A673 (cell line): ENCODE data around the gene SERTAD2. TPM values are rescaled to one million over a fixed set of nuclear protein-coding genes. Genes with fewer than 3 reads are reported as not detected.

Source experiments
- BruUV-seq: library from RNA; stranded (reverse); fragments of 400-500 nt; replicated peaks from 2 replicates; lab custom pipeline; 2021; lab: Mats Ljungman, UMichigan
- CTCF ChIA-PET: fragments of 300-600 bp; sonication (Branson Sonifier 250); formaldehyde crosslinking; loops from one replicate; lab custom pipeline; 2022; ENCODE audit warnings: antibody characterized with exemption; lab: Charles Lee
- POLR2A ChIA-PET: fragments of 300-600 bp; sonication (Branson Sonifier 250); formaldehyde crosslinking; loops from one replicate; lab custom pipeline; 2022; ENCODE audit warnings: antibody characterized with exemption; ENCODE audit not compliant: low non-redundant PET; lab: Charles Lee
- DNase-seq: peaks from one replicate; pipeline ENCODE4 v3.0.0-alpha.2; 2015; ENCODE audit warnings: low spot score
- H3K27ac ChIP-seq: fragments of 200-600 bp; sonication (generic); 2 replicates; pipeline ENCODE4 v1.5.1; 2016; ENCODE audit warnings: mixed run types, low read depth, mild to moderate bottlenecking, mixed read lengths, antibody characterized with exemption, low read length; ENCODE audit not compliant: poor library complexity, severe bottlenecking
- H3K27me3 ChIP-seq: fragments of 200-600 bp; sonication (generic); replicated peaks from 2 replicates; pipeline ENCODE4 v1.6.1; 2017; ENCODE audit warnings: mixed run types, low read depth, mild to moderate bottlenecking, mixed read lengths, antibody characterized with exemption, low read length; ENCODE audit not compliant: insufficient read depth, poor library complexity
- H3K36me3 ChIP-seq: fragments of 200-600 bp; sonication (generic); 2 replicates; pipeline ENCODE4 v1.6.1; 2016; ENCODE audit warnings: mixed run types, mild to moderate bottlenecking, mixed read lengths, antibody characterized with exemption, low read length; ENCODE audit not compliant: insufficient read depth, poor library complexity, severe bottlenecking
- H3K4me1 ChIP-seq: fragments of 200-600 bp; sonication (generic); 2 replicates; pipeline ENCODE4 v1.6.1; 2017; ENCODE audit warnings: mixed run types, mild to moderate bottlenecking, mixed read lengths, antibody characterized with exemption, low read length; ENCODE audit not compliant: insufficient read depth, poor library complexity, severe bottlenecking
- H3K4me3 ChIP-seq: fragments of 200-600 bp; sonication (generic); 2 replicates; pipeline ENCODE4 v1.5.1; 2016; ENCODE audit warnings: low read depth, mixed run types, mild to moderate bottlenecking, mixed read lengths, low read length; ENCODE audit not compliant: poor library complexity, severe bottlenecking
- H3K9me3 ChIP-seq: fragments of 200-600 bp; sonication (generic); 2 replicates; pipeline ENCODE4 v1.6.1; 2016; ENCODE audit warnings: mixed run types, low read depth, mild to moderate bottlenecking, mixed read lengths, antibody characterized with exemption, low read length; ENCODE audit not compliant: poor library complexity, severe bottlenecking
- EZH2 ChIP-seq: fragments of 200-600 bp; sonication (generic); IDR thresholded peaks from 2 replicates; pipeline ENCODE4 v1.6.1; 2017; ENCODE audit warnings: borderline replicate concordance, low read depth, mild to moderate bottlenecking, mixed read lengths, antibody characterized with exemption, low read length; ENCODE audit not compliant: poor library complexity, severe bottlenecking
- intact Hi-C: fragments of 100-400 bp; cut with micrococcal nuclease; formaldehyde crosslinking; loops from one replicate; pipeline ENCODE4 v1.10.0; 2022; ENCODE audit not compliant: unreplicated experiment
- total RNA-seq: library from RNA; stranded (reverse); gene quantifications from 2 replicates; pipeline ENCODE4 v1.2.3, GENCODE V29; 2021
- TF ChIP-seq, protein P1 (sequence below): fragments of 300-800, 200-600 bp; sonication (generic); conservative IDR thresholded peaks from 2 replicates; pipeline ENCODE4 v1.5.1; 2017; ENCODE audit warnings: low read depth, mild to moderate bottlenecking, antibody characterized with exemption, low read length, moderate library complexity, mixed read lengths

Gene SERTAD2
- total RNA-seq, 1 experiment from 2014 or later: 22.2 TPM

DNA sequence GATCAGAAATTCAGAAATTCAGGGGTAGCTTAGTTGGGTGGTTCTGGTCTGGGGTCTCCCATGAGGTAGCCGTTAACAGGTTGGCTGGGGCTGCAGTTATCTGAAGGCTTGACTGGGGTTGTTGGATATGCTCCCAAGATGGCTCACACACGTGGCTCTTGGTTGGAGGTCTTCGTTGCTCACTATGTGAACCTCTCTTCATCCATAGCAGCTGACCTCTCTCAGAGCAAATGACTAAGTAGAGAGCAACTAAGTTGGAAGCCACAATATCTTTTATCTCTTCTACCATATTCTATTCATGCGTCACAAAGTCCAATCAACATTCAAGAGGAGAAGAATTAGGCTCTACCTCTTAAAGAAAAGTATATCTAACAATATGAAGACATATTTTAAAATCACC lies 38.7 kb upstream of the SERTAD2 start:
- ChIA-PET POLR2A (interaction anchor here (0.6 to 0.7 kb wide), 2 partner anchors 61 to 142 kb away, joined by 7 to 22 read pairs; no protein-coding TSS in a partner anchor), CTCF (no interaction called here)
- H3K4me1 ChIP-seq: no peaks in the 10 kb centered on the region
- no peak for DNase-seq
- TF ChIP-seq EZH2: no peak
- no peaks in the 10 kb centered on the region for H3K36me3 ChIP-seq
- no peaks in the 10 kb centered on the region for H3K27me3 ChIP-seq
- H3K27ac ChIP-seq: no peak overlapping the region
- no TSS peak for BruUV-seq
- no peak overlapping the region for H3K4me3 ChIP-seq
- H3K9me3 ChIP-seq: no peaks in the 10 kb centered on the region
- intact Hi-C loops: no loop called here

DNA sequence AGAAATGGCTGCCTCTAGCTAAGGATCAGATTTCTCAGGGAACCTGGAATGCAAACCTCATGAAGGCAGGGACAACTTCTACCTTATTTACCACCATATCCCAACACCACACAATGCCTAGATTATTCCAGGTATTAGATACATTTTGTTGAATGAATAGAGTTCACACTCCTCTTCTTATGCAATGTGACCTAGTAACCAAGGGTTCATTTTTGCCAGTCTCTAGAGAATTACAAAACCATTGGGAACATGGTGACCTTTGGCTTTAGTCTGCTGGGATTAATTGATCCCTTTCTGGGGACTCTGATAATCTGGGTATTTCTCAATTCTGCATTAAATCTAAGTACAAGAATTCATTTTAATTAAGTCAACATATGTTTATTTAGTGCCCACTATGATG lies 35.2 kb upstream of the SERTAD2 start:
- ChIA-PET POLR2A (no interaction called here), CTCF (no interaction called here)
- no TSS peak for BruUV-seq

DNA sequence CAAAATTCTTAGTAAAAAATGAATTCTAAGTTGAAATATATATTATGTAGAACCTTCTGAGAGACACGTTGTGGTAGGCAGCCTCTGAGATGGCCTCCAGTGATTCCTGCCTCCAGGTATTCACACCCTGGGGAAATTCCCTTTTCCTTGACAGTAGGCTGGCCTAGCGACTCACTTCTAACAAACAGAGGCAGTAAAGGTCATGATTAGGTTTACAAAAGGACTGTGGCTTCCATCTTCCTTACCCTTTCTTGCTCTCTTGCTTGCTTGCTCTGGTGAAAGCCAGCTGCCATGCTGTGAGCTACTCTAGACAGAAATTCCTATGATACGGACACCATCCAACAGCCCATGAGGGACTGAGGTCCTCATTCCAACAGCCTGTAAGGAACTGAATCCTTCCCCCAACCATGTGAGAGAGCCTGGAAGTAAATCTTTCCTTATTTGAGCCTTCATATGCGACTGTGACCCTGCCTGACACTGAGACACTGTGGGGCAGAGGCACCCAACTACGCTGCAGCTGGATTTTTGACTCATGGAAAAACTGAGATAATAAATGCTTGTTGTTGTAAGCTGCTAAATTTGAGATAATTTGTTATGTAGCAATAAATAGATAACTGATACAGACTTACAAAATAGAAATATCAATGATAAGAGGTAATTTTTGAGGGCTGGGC lies 32.7 kb upstream of the SERTAD2 start:
- Histone ChIP-seq H3K27ac (no peak overlapping the region), H3K4me1 (no peaks in the 10 kb centered on the region), H3K27me3 (no peaks in the 10 kb centered on the region), H3K4me3 (no peak overlapping the region), H3K9me3 (no peaks in the 10 kb centered on the region), H3K36me3 (no peaks in the 10 kb centered on the region)
- ChIA-PET POLR2A (no interaction called here), CTCF (no interaction called here)
- DNase-seq: no peak
- no TSS peak for BruUV-seq
- TF ChIP-seq, protein P1, sequence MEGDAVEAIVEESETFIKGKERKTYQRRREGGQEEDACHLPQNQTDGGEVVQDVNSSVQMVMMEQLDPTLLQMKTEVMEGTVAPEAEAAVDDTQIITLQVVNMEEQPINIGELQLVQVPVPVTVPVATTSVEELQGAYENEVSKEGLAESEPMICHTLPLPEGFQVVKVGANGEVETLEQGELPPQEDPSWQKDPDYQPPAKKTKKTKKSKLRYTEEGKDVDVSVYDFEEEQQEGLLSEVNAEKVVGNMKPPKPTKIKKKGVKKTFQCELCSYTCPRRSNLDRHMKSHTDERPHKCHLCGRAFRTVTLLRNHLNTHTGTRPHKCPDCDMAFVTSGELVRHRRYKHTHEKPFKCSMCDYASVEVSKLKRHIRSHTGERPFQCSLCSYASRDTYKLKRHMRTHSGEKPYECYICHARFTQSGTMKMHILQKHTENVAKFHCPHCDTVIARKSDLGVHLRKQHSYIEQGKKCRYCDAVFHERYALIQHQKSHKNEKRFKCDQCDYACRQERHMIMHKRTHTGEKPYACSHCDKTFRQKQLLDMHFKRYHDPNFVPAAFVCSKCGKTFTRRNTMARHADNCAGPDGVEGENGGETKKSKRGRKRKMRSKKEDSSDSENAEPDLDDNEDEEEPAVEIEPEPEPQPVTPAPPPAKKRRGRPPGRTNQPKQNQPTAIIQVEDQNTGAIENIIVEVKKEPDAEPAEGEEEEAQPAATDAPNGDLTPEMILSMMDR: no peak
- TF ChIP-seq EZH2: no peak
- intact Hi-C loops: no loop called here

More for the DNA sequence above, 35.2 kb upstream of the SERTAD2 start:
- intact Hi-C loops: no loop called here
- H3K36me3 ChIP-seq: no peaks in the 10 kb centered on the region
- TF ChIP-seq, protein P1: no peak
- TF ChIP-seq EZH2: no peak
- H3K4me3 ChIP-seq: no peak overlapping the region
- H3K4me1 ChIP-seq: no peaks in the 10 kb centered on the region
- H3K9me3 ChIP-seq: no peaks in the 10 kb centered on the region
- no peaks in the 10 kb centered on the region for H3K27me3 ChIP-seq
- no peak for DNase-seq
- no peak overlapping the region for H3K27ac ChIP-seq

DNA sequence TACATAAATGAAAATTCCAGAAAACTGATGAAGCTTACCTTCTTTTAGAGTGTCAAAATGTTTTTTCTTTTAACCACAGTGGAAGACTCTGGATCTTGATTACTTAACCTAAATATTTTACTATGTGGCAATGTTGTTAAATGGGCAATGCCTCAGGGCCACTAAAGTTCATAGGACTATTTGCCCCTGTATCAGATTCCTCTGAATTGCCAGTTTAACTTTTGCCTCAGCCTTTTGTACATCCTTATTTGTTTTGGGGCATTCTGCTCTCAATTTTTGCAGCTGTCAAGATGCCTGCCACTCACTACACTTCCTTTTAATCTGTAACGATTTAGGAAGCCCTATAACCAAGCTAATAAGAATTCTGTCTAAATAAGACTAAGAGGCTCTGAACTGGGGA lies 31.7 kb upstream of the SERTAD2 start:
- H3K4me1 ChIP-seq: no peaks in the 10 kb centered on the region
- no peak for TF ChIP-seq EZH2
- TF ChIP-seq, protein P1: no peak
- ChIA-PET POLR2A (no interaction called here), CTCF (no interaction called here)
- no TSS peak for BruUV-seq
- no peaks in the 10 kb centered on the region for H3K36me3 ChIP-seq
- no peak overlapping the region for H3K27ac ChIP-seq
- no peak overlapping the region for H3K4me3 ChIP-seq
- H3K9me3 ChIP-seq: no peaks in the 10 kb centered on the region
- DNase-seq: no peak
- no peaks in the 10 kb centered on the region for H3K27me3 ChIP-seq
- intact Hi-C loops: no loop called here
